K562 (cell line): ENCODE data around the gene PRDM10.

Source experiments
- NR3C1 ChIP-seq: sonication (generic); formaldehyde crosslinking; IDR thresholded peaks from 2 replicates; pipeline ENCODE4 v1.8.1; 2022; ENCODE audit warnings: missing genetic modification reagents
- SIRT6 ChIP-seq: IDR thresholded peaks from one replicate; pipeline ENCODE4 v1.6.1; 2012; ENCODE audit warnings: low read depth, mild to moderate bottlenecking, control low read depth, inconsistent platforms, low read length, moderate library complexity
- TAF1 ChIP-seq: IDR thresholded peaks from 2 replicates; pipeline ENCODE4 v1.6.1; 2011; ENCODE audit warnings: mild to moderate bottlenecking, low read length, moderate library complexity; ENCODE audit not compliant: insufficient read depth, control insufficient read depth, severe bottlenecking; ENCODE audit errors: extremely low read depth

DNA sequence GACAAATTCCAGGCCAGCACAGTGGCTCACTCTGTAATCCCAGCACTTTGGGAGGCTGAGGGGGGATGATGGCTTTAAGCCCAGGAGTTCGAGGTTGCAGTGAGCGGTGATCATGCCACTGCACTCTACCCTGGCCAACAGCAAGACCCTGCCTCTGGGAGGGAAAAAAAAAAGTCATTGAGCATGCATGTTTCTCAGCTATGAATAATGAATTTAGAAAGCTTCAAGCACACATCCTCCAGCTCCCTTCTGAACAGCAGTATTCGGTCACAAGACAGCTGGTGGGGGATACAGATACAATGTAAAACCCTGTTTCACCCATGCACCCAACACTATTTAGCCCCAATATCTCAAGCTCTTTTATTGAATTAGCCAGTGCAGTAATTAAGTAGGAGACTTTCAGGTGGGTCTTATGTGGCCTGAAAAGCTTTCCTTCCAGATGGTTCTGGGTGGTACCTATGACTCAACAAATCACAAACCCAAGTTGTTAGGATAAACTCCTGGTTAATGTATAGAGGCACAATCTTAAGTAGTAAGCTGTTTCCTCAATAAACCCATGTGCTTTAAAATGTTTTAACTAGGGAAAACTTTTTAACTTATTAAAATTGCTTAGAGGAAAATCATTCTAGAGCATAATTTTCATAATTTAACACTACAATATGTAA lies 13.4 kb downstream of the PRDM10 start:
- no peak for TF ChIP-seq NR3C1 (CRISPR knock-in tag)
- TF ChIP-seq SIRT6: no peak
- no peak for TF ChIP-seq TAF1
